AG10803 (cell line): ENCODE measurements around the gene CD2AP.

Experiments
- DNase-seq: peaks from one replicate; pipeline ENCODE4 v3.0.0; 2010; ENCODE audit warnings: low read depth
- H3K4me3 ChIP-seq: 2 replicates; pipeline ENCODE4 v1.5.1; 2011; ENCODE audit warnings: mild to moderate bottlenecking, low read length, control low read depth
- TF ChIP-seq, protein P1 (sequence below): conservative IDR thresholded peaks from 2 replicates; pipeline ENCODE4 v1.5.1; 2011; ENCODE audit warnings: mild to moderate bottlenecking, low read length, control low read depth, inconsistent platforms

The CD2AP gene

GRCh38 chr6:47477497-47478232 is at the start of gene CD2AP:
CD2AP (plus strand) TSS chr6:47477789; CDS start chr6:47478245, 456 bp downstream.
- peak within 1 kb of the TSS; percentile 80 for H3K4me3 ChIP-seq
- TF ChIP-seq, protein P1, sequence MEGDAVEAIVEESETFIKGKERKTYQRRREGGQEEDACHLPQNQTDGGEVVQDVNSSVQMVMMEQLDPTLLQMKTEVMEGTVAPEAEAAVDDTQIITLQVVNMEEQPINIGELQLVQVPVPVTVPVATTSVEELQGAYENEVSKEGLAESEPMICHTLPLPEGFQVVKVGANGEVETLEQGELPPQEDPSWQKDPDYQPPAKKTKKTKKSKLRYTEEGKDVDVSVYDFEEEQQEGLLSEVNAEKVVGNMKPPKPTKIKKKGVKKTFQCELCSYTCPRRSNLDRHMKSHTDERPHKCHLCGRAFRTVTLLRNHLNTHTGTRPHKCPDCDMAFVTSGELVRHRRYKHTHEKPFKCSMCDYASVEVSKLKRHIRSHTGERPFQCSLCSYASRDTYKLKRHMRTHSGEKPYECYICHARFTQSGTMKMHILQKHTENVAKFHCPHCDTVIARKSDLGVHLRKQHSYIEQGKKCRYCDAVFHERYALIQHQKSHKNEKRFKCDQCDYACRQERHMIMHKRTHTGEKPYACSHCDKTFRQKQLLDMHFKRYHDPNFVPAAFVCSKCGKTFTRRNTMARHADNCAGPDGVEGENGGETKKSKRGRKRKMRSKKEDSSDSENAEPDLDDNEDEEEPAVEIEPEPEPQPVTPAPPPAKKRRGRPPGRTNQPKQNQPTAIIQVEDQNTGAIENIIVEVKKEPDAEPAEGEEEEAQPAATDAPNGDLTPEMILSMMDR = no peak
- DNase-seq = peak; percentile 70

DNA sequence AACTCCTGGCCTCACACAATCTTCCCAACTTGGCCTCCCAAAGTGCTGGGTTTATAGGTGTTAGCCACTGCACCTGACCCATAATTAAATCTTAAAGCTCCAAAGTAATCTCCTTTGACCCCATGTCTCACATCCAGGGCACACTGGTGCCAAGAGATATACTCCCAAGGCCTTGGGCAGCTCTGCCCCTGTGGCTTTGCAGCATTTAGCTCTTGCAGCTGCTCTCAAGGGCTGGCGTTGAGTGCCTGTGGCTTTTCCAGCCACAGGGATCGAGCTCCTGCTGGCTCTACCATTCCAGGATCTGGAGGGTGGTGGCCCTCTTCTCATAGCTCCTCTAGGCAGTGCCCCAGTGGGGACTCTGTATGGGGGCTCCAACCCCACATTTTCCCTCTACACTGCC is 49.3 kb upstream of the CD2AP start:
- H3K4me3 ChIP-seq = no peak overlapping the region
- no peak for DNase-seq
- TF ChIP-seq, protein P1 = no peak

DNA sequence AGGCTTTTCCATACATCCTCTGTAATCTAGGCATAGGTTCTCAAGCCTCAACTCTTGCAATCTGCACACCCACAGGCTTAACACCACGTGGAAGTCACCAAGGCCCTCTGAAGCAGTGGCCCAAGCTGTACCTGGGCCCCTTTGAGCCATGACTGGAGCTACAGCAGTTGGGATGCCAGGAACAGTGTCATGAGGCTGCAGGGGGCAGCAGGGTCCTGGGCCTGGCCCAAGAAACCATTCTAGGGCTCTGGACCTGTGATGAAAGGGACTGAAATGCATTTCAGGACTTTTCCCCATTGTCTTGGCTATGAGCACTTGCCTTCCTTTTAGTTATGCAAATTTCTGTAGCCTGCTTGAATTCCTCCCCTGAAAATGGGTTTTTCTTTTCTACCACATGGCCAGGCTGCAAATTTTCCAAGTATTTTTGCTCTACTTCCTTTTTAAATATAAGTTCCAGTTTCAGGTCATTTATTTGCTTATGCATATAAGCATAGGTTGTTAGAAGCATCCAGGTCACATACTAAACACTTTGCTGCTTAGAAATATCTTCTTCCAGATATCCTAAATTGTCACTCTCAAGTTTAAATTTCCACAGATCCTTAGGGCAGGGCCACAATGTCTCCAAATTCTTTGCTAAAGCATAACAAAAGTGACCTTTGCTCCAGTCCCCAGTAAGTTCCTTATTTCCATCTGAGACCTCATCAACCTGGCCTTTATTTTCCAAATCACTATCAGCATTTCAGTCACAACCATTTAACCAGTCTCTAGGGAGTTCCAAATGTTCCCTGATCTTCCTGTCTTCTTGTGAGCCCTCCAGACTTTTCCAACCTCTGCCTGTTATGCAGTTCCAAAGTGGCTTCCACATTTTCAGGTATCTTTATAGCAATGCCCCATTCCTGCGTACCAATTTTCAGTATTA is 48.6 kb upstream of the CD2AP start:
- H3K4me3 ChIP-seq = no peak overlapping the region
- no peak for DNase-seq
- TF ChIP-seq, protein P1 = no peak

DNA sequence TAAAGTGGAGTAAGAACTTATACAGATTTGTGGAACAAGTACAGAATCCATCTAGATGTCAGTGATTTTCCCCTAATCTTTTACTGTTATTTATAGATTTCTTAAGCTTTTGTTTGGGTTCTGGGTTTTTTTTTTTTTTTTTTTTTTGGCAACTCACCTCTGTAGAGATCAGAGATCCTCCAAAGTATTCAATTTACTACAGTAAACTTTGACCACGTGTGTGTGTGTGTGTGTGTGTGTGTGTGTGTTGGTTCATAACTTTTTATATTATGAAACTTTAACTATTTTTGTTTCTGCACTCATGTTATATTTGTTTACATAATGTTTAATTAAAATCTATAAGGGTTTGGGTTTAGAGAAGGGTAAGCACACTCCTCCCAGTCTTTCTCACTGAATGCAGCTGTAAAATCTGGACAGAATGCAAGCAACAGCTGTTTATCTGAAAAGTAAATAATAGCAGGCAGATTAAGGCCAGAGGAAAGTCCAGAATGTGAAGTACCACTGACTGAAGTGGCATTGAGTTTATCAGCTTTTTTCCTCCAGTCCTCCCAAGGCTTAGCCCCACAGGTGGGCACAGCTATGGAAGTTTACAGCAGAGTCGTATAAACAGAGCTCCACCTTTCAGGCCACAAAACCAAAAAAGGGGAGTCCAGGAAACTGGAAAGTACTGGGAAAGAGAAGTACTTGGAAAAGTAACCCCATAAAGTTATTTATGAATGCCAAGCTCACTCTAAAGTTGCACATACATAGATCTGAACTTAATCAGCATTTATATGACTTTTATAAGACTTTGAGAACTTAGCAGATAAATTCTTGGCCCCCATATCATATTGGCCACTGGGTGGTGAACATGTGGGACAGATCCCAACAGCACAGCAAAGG is 43.0 kb upstream of the CD2AP start:
- TF ChIP-seq, protein P1 = 0 out of 2 replicates have a peak, but pooled peaks have one; percentile 1
- H3K4me3 ChIP-seq = no peak overlapping the region
- no peak for DNase-seq

DNA sequence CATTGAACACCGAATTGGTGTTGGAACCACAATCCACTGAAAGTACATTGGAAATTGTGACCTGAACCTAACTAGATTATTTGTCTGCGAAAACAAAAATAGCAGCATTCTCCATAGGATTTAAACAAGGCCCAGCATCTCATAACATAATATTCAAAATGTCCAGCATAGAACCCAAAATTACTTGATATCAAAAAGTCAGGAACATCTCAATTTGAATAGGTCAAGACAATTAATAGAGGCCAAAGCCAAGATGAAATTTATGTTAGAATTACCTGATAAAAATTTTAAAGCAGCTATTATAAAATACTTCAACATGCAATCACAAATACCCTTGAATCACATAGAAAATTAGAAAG is 42.4 kb upstream of the CD2AP start:
- DNase-seq = no peak
- TF ChIP-seq, protein P1 = no peak
- no peak overlapping the region for H3K4me3 ChIP-seq

- TF ChIP-seq, protein P1 = no peak
- DNase-seq = no peak
- no peak overlapping the region for H3K4me3 ChIP-seq
Observed at GRCh38 chr6:47437592-47437991, 40.0 kb upstream of the CD2AP start.
